DMS 273 (cell line): Measurements from ENCODE around the gene PGK1.
"Not testable (repeated sequence)": the region's sequence is repeated elsewhere in the genome, so short reads cannot be mapped to it uniquely, and the experiment has no call there.

Experiments
- DNase-seq: peaks from one replicate; lab custom pipeline; 2025; ENCODE audit not compliant: unreplicated experiment; lab: John Stamatoyannopoulos, UW

Gene PGK1

DNA sequence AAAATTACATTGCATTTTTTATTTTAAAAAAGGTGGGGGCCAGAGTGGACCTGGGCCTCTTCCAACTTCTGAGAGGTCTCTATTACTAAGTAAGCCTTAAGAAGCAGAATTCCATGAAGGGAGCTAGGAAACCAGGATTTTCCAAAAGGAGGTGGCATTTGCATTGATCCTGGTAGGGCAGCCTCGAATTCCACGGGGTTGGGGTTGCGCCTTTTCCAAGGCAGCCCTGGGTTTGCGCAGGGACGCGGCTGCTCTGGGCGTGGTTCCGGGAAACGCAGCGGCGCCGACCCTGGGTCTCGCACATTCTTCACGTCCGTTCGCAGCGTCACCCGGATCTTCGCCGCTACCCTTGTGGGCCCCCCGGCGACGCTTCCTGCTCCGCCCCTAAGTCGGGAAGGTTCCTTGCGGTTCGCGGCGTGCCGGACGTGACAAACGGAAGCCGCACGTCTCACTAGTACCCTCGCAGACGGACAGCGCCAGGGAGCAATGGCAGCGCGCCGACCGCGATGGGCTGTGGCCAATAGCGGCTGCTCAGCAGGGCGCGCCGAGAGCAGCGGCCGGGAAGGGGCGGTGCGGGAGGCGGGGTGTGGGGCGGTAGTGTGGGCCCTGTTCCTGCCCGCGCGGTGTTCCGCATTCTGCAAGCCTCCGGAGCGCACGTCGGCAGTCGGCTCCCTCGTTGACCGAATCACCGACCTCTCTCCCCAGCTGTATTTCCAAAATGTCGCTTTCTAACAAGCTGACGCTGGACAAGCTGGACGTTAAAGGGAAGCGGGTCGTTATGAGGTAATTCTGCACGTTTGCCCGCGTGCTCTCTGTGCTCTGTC lies at the start of gene PGK1:
PGK1 (plus strand) TSS at position 626 of the 824 bp plus-strand sequence; CDS start at position 719, 93 bp downstream.
- peak; percentile 98 for DNase-seq

DNA sequence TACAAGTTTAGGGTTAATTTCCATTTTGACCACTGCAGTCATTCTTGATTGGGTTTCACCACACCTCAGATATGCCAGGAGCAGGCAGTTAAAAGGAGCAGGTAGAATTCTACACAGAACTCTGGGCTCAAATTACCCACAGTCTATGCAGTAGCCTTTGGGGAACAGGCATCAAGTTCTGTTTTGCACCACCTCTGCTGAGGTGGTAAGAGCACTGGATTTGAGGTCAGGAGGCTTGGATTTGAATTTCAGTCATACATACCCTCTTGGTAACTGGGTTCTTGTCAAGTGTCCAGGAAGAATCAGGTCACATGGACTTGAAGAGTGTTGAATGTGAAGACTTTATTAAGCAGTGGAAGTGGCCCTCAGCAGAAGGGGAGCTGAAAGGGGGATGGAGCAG lies 40.4 kb upstream of the PGK1 start:
- DNase-seq: no peak

DNA sequence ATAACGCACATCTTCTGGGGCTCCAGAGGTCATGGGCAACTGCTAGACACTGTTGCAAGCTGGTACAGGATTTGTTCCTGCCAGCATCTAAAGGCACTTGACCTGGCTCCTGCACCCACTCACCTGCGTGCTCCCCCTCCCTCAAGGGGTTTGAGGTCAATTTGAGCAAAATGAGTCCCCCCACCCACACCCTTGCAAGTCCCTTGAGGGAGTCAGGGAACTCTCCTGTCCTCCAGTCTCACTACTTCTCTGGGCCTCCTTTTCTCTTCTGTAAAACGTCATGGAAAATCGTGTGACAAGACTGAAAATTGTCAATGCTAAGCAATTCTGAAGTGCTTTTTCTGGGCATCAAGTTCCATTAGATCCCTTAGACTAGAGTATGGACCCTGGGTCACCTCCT lies 39.9 kb upstream of the PGK1 start:
- no peak for DNase-seq

- peak; percentile 8 for DNase-seq
Measured at GRCh38 chrX:78064698-78065601, 39.1 kb upstream of the PGK1 start.

DNA sequence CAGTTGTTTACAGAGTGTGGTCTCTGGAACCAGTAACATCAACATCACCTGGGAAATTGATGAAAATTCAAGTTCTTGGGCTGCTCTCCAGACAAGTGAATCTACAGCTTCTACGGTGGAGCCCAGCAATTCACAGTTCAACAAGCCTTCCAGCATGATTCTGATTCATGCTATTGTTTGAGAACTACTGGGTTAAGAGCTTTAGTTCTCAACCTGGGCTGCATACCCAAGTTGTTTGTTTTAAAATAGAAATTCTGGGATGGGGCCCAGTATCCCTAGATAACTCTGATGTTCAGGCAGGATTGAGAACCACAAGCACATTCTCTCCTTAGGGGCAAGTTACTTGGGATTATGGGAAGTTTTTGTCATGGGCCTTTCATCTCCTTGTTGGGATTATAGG lies 37.9 kb upstream of the PGK1 start:
- no peak for DNase-seq

DNA sequence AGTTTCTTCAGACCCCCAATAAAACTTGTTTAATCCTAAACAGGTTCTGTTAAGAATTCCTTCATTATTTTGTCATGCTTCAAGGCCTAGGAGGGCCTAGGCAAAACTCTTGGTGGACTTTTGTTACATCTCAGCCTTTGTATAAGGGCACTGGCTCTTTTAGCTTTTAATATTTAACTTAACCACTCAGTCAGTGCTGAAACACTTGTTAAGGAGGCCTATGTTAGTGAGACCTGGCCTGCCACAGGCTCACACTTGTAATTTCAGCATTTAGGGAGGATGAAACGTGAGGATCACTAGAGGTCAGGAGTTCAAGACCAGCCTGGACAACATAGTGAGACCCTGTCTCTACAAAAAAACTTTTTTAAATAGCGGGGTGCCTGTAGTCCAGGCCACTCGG lies 32.7 kb upstream of the PGK1 start:
- no peak for DNase-seq

DNA sequence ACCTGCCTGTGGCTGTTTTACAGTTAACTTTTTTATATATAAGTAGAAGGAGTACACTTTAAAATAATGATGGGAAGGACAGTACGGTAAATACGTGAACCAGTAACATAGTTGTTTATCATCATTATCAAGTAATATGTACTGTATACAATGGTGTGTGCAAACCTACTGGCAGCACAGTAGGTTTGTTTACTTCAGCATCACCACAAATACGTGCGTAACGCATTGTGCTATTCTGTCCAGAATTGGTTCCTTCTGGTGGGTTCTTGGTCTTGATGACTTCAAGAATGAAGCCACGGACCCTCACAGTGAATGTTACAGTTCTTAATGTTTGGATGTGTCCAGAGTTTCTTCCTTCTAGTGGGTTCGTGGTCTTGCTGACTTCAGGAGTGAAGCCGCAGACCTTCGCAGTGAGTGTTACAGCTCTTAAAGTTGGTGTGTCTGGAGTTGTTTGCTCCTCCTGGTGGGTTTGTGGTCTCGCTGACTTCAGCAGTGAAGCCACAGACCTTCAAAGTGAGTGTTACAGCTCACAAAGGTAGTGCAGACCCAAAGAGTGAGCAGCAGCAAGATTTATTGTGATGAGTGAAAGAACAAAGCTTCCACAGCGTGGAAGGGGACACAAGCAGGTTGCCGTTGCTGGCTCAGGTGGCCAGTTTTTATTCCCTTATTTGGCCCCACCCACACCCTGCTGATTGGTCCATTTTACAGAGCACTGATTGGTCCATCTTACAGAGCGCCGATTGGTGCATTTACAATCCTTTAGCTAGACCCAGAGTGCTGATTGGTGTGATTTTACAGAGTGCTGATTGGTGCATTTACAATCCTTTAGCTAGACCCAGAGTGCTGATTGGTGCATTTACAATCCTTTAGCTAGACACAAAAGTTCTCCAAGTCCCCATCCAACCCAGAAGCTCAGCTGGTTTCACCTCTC lies 30.6 kb upstream of the PGK1 start:
- not testable (repeated sequence) for DNase-seq

- DNase-seq: no peak
Measured at GRCh38 chrX:78074088-78074487, 30.0 kb upstream of the PGK1 start.

DNA sequence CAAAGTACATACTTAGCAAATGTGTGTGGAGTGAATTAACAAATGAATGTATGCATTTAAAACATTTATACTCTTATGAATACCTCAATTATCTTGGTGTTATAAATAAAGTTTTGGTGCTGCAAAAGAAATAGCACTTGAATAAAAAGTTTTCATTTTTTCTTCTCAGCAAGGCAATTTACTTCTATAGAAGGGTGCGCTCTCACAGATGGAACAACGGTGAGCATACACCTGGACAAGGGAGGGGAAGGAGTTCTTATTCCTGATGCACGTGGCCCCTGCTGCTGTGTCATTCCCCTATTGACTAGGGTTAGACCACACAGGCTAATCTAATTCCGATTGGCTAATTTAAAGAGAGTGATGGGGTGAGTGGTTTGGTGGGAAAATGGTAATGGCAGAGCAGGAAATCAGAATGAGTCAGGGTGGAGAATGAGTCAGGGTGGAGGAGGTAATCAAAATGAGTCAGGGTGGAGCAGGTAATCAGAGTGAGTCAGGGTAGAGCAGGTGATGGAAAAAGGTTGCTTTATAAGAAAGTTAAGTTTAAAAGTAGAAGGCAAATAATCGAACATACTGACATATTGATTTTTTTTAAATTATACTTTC lies 28.2 kb upstream of the PGK1 start:
- DNase-seq: no peak

DNA sequence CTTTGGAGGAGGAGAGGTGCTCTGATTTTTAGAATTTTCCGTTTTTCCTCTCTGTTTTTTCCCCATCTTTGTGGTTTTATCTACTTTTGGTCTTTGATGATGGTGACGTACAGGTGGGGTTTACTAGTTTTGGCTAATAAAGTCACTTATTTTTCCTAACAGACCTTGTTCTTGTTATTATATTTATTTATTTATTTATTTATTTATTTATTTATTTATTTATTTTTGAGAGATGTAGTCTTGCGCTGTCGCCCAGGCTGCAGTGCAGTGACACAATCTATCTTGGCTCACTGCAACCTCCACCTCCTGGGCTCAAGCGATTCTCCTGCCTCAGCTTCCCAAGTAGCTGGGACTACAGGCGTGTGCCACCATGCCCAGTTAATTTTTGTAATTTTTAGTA lies 22.6 kb upstream of the PGK1 start:
- not testable (repeated sequence) for DNase-seq

DNA sequence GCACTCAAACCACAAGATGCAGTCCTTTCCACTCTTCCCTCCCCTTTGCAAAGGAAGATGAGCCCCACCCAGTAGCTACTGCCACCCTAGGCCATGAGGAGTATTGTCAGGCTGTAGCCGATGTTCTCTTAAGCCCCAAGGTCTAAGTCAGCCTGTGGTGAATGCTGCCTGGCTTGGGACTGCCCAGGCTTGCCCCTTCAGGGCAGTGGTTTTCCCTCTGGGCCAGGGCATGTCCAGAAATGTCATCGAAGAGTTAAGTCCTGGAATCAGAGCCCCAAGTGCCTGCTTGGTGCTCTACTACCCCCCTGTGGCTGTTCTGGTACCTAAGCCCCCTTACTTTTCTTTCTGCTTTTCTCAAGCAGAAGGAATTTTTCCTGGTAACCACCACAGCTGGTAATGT lies 11.8 kb upstream of the PGK1 start:
- peak; percentile 51 for DNase-seq

GRCh38 chrX:78098108-78098507 lies 5.9 kb upstream of the PGK1 start:
- DNase-seq: no peak

DNA sequence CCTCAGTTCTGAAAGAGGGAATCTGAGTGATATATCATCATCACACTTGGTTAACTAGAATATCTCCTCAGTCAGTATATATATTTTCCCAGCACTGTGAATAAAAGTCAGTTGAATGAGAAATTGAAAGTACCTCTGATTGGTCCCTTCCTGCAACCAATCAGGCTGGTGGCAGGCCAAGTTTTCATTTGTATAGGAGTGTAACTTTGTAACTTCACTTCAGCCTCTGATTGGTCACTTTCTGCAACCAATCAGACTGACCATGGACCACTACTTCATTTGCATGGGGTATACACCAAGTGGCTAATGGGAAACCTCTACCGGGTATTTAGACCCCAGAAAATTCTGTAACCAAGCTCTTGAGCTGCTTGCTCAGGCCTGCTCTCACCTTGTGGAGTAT lies 2.0 kb upstream of the PGK1 start:
- no peak for DNase-seq

- no peak for DNase-seq
Measured at GRCh38 chrX:78103001-78103622, 936 bp upstream of the PGK1 start.

GRCh38 chrX:78104447-78105176 lies 564 bp downstream of the PGK1 start:
- DNase-seq: peak; percentile 70

DNA sequence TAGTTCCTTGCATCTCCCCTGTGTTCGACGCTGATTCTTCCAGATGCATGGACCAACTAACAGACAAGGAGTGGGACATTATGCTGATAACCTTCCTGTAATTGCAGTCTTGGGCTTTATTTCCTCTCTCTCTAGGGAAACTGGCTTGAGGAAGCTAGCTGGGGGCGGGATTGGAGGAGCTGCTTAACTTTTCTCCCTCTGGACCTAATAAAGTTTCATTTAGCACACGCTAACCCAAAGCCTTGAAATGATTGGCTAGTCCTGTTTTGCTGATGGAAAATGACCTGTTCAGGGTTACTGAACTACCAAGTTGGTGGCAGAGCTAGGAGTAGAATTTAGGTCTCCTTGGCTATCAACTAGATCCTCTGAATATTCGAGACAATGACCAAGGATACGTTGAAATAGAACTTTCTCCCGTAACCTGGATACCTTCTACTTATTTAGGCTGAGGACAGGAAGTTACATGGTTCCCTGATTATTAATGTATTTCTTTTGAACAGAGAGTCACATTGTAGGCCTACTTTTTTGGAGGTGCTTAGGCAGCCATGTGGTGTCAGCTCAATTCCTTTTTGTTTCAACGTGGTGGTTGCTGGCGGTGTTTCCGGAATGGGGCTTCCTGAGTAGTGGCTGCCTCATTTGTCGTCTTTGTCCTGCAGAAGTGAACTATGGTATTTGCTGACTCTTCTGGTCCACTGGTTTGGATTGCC lies 2.0 kb downstream of the PGK1 start:
- DNase-seq: peak; percentile 27

DNA sequence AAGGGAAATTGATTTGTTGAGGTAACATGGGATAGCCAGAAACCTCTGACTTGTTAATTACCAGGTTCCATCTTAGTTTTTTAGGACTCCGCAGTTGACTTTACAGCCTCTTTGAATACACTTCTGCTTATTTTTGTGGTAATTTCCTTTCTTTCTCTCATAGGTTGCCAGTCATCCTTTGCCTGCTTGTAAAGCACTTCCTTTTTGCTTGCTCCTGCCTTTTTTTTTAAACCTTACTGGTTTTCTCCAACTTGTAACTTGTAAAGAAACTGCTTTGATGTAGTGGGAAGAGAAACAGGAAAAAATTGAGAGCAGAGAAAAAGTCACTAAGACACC lies 2.6 kb downstream of the PGK1 start:
- DNase-seq: no peak

- DNase-seq: no peak
Measured at GRCh38 chrX:78109458-78109857, 5.4 kb downstream of the PGK1 start.
